Heart right ventricle (tissue), 16 donors: ENCODE results near the gene EZR. TPM values are rescaled to one million over a fixed set of nuclear protein-coding genes. Genes with fewer than 3 reads are reported as not detected.
"Not testable (repeated sequence)": the region's sequence is repeated elsewhere in the genome, so short reads cannot be mapped to it uniquely, and the experiment has no call there.

Experiments
- ATAC-seq, 8 donors: fragments of 200-7000 bp; cut with Tn5 transposase; one replicate each; pipeline ENCODE4 v1.9.1; 2020; ENCODE audit warnings: mild to moderate bottlenecking in 8 of 8, moderate library complexity in 8 of 8, moderate number of reproducible peaks in 1 of 8
- DNase-seq, 2 donors: peaks; one replicate each; pipeline ENCODE4 v3.0.0-alpha.2; 2020
- H3K27ac ChIP-seq, 10 donors: fragments of 200-600 bp; sonication (generic) in 2 of 10; one replicate each; pipeline versions ENCODE4 v1.5.0 to v1.8.0; 2020 to 2022; ENCODE audit warnings: mild to moderate bottlenecking in 3 of 10
- H3K27me3 ChIP-seq, 7 donors: fragments of 200-600 bp; one replicate each; pipeline ENCODE4 v1.8.0; 2021 to 2022; ENCODE audit warnings: mild to moderate bottlenecking in 2 of 7
- H3K36me3 ChIP-seq, 9 donors: fragments of 200-600 bp; sonication (generic) in 1 of 9; one replicate each; pipeline versions ENCODE4 v1.5.0 to v1.8.0; 2020 to 2022; ENCODE audit warnings: mild to moderate bottlenecking in 2 of 9
- H3K4me1 ChIP-seq, 9 donors: fragments of 200-600 bp; sonication (generic) in 1 of 9; one replicate each; pipeline versions ENCODE4 v1.5.0 to v1.8.0; 2020 to 2022; ENCODE audit warnings: mild to moderate bottlenecking in 4 of 9
- H3K4me3 ChIP-seq, 10 donors: fragments of 200-600 bp; sonication (generic) in 2 of 10; one replicate each; pipeline versions ENCODE4 v1.5.0 to v1.8.0; 2020 to 2022; ENCODE audit warnings: mild to moderate bottlenecking in 7 of 10, moderate library complexity in 2 of 10
- H3K9me3 ChIP-seq, 11 donors: fragments of 200-600 bp in 10 of 11; sonication (generic) in 2 of 11; one replicate each; pipeline versions ENCODE4 v1.5.0 to v1.8.0; 2013 to 2022; ENCODE audit warnings: mild to moderate bottlenecking in 2 of 11, control low read depth in 1 of 11, moderate library complexity in 1 of 11
- WGBS, 2 donors: extraction: QIAGEN DNeasy Blood & Tissue Kit; methylation state at CpG; one replicate each; pipeline ENCODE4 v1.1.7; 2013; ENCODE audit warnings: inconsistent platforms in 1 of 2; 5-methylcytosine and 5-hydroxymethylcytosine counted together
- intact Hi-C, 10 donors: fragments of 100-400 bp; cut with DNase I; formaldehyde crosslinking; loops; one replicate each; pipeline versions ENCODE4 v1.11.1 to v1.14.2; 2022
- polyA plus RNA-seq, 2 donors: library from polyadenylated mRNA; stranded (reverse); fragments of 200-250 nt; gene quantifications; one replicate each; pipeline ENCODE4 v1.2.3, GENCODE V29; 2013
- total RNA-seq, 10 donors: library from RNA; stranded (reverse); fragmentation: NEBNext Ultra II Directional in 3 of 10; extraction: Animal tissue kit (Norgen Biotek cat#: 25700) in 3 of 10; gene quantifications; one replicate each; pipeline versions ENCODE4 v1.2.1 to v1.2.4, GENCODE V29; 2021 to 2023
- TF ChIP-seq, protein P1 (sequence below), 9 donors: fragments of 200-600 bp; sonication (generic) in 2 of 9; IDR thresholded peaks; one replicate each; pipeline versions ENCODE4 v1.5.0 to v1.8.0; 2021 to 2022; ENCODE audit warnings: antibody characterized with exemption in 9 of 9, mild to moderate bottlenecking in 5 of 9, moderate library complexity in 1 of 9
- donor health status: Arrhythmogenic right ventricular cardiomyopathy.
- donor health status: ischemic (EF 13 %, LVEDD 7.1; RV severe dilation, severe dysfunction).
- donor health status: healthy with polysubstance abuse.
- donor health status: DM: no; HTN: yes; CAD: no.
- donor health status: DM: no; HTN: no; CAD: no.
- donor health status: ischemic (EF 25% LVEDD 6.9; RV normal size, moderate dysfunction).
- donor health status: ischemic (EF 25% LVEDD 5.7; RV mildly dilated, moderate dysfunction).
- donor health status: healthy.
- donor health status: DM: yes; HTN: yes; CAD: no.
- donor health status: Ischemic cardiomyopathy.
- donor health status: ischemic (EF 35%, LVEDD 5.7; RV mildly dilated, moderate dysfunction).
- donor health status: nonischemic (EF 11% LVEDD 7.7; RV severe dilation, severe dysfunction).
- donor health status: DM: yes; HTN: yes; CAD: no.
- donor health status: PGD.
- donor health status: ischemic (EF 29% LVEDD 5.4; RV normal size, mild dysfunction).
- donor health status: nonischemic (EF 23%, LVEDD 6.1; RV moderate dilation, normal function).

EZR gene
- total and polyA plus RNA-seq, 12 donors: 90.3 to 322 (median 186) TPM

DNA sequence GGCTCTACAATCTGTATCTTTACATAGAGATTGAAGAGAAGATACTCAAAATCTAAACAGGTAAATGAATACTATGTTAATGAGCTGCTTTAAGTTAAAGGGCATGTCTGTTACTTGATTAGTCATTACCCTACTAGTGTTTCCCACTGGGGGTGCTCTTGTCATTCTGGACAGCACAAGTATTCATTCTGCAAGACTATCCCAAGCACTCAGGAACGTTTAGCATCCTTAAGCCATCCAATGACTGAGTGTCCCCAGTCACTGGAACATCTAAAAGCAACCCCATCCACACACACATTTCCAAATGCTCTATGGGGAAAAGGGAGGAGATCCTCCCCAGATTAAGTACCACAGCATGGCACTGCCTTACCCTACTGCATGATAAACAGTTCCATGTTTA lies 25.7 kb downstream of the EZR start:
- ATAC-seq: peak in 5 of 8 donors; percentile 38 to 54 (median 49)
- intact Hi-C loops: loop anchor here in 6 of 10 donors (5.0 to 10.0 kb wide), 3 partner anchors 89 to 181 kb away; no protein-coding TSS in a partner anchor
- TF ChIP-seq, protein P1, sequence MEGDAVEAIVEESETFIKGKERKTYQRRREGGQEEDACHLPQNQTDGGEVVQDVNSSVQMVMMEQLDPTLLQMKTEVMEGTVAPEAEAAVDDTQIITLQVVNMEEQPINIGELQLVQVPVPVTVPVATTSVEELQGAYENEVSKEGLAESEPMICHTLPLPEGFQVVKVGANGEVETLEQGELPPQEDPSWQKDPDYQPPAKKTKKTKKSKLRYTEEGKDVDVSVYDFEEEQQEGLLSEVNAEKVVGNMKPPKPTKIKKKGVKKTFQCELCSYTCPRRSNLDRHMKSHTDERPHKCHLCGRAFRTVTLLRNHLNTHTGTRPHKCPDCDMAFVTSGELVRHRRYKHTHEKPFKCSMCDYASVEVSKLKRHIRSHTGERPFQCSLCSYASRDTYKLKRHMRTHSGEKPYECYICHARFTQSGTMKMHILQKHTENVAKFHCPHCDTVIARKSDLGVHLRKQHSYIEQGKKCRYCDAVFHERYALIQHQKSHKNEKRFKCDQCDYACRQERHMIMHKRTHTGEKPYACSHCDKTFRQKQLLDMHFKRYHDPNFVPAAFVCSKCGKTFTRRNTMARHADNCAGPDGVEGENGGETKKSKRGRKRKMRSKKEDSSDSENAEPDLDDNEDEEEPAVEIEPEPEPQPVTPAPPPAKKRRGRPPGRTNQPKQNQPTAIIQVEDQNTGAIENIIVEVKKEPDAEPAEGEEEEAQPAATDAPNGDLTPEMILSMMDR (IDR thresholded peaks at IDR 0.05): peak in 8 of 9 donors; percentile 23 to 56 (median 43)
- Histone ChIP-seq H3K4me1 (peaks cover 4 to 71% (median 40%) of the 10 kb centered on the region in 9 donors), H3K27me3 (no peaks in the 10 kb centered on the region), H3K36me3 (peaks cover 0 to 16% (median under 1%) of the 10 kb centered on the region in 9 donors), H3K9me3 (no peaks in the 10 kb centered on the region), H3K27ac (no peak overlapping the region), H3K4me3 (no peak overlapping the region)
- 10 to 18% methylated on average over 1 of the region's 1 CpG for WGBS, 2 donors
- DNase-seq: no peak

DNA sequence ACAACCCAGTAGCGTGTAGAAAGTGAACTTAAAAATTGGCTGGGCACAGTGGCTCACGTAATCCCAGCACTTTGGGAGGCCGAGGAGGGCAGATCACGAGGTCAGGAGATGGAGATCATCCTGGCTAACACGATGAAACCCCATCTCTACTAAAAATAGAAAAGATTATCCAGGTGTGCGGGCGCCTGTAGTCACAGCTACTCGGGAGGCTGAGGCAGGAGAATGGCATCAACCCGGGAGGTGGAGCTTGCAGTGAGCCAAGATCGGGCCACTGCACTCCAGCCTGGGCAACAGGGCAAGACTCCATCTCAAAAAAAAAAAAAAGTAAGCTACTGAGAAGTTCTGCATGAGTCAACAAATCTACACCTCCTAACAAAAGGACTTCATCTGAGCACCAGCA lies 26.7 kb downstream of the EZR start:
- peaks cover 0 to 25% (median 10%) of the 10 kb centered on the region in 9 donors for H3K36me3 ChIP-seq
- not testable (repeated sequence) for H3K4me3 ChIP-seq, ATAC-seq, DNase-seq, H3K27me3 ChIP-seq, H3K9me3 ChIP-seq
- WGBS, 2 donors: 73 to 76% methylated on average over 10 of the region's 10 CpGs
- H3K4me1 ChIP-seq: peaks cover 4 to 62% (median 30%) of the 10 kb centered on the region in 9 donors
- intact Hi-C loops: loop anchor here in 6 of 10 donors (5.0 to 10.0 kb wide), 3 partner anchors 88 to 182 kb away; no protein-coding TSS in a partner anchor
- peak overlapping the region in 2 of 10 donors; percentile 20 to 21 for H3K27ac ChIP-seq

DNA sequence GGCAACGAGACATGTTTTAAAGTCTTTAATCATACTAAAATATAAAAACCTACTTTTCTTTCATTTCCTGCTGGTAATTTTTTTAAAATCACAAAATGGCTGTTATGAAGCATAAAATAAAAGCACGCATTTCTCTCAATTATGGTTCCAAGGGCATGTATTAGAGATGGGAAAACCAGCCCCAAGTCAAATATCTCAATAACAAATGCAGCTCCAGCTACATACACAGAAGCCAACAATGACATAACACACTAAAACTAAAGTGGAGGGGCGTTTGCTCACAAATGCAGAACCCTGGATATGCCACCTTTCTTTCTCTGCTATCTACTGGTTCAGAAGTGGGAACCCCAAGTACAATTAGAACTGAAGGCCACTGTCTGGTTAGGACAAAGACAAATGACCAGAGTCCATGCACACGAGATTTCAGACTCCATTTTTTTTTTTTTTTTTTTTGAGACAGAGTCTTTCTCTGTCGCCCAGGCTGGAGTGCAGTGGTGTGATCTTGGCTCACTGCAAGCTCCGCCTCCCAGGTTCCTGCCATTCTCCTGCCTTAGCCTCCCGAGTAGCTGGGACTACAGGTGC lies 27.8 kb downstream of the EZR start:
- H3K27ac ChIP-seq: peak overlapping the region in 1 of 10 donors; percentile 21
- ATAC-seq: no peak
- WGBS, 2 donors: 70 to 77% methylated on average over 6 to 7 of the region's 7 CpGs
- H3K4me3 ChIP-seq: no peak overlapping the region
- H3K9me3 ChIP-seq: no peaks in the 10 kb centered on the region
- peaks cover 4 to 51% (median 25%) of the 10 kb centered on the region in 9 donors for H3K4me1 ChIP-seq
- TF ChIP-seq, protein P1 (IDR thresholded peaks at IDR 0.05): no peak
- H3K36me3 ChIP-seq: peaks cover 0 to 37% (median 13%) of the 10 kb centered on the region in 9 donors
- intact Hi-C loops: loop anchor here in 6 of 10 donors (5.0 to 10.0 kb wide), 3 partner anchors 87 to 183 kb away; no protein-coding TSS in a partner anchor
- no peak for DNase-seq
- no peaks in the 10 kb centered on the region for H3K27me3 ChIP-seq

DNA sequence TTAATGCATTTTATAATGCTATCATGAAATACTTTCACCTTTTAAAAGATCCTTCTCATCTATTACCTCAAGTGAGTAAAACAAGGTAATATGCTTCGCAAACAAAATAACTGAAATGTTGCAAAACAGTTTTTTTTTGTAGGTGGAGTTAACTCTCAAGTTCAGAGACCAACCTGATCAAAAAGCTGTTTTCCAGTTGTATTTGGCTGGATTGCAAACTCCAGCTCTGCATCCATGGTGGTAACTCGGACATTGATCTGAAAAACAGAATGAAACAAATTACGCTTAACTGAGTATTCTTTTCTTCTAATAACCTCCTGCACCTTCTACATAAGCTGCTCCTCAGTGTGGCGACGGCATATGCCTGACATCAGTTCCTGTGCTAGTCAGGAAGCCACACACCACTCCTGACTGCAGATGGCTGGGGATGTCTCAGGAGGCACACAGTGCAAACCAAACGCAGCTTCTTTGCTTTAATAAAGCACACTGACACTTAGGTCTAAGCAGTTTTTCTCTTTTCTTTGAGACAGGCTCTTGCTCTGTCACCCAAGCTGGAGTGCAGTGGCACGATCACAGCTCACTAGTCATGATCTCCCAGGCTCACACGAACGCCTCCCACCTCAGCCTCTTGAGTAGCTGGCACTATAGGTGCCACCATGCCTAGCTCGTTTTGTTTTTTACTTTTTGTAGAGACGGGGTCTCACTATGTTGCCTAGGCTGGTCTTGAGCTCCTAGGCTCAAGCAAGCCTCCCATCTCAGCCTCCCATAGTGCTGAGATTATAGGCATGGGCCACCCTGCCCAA lies 29.9 kb downstream of the EZR start:
- Histone ChIP-seq H3K9me3 (no peaks in the 10 kb centered on the region), H3K36me3 (peaks cover 0 to 54% (median 23%) of the 10 kb centered on the region in 9 donors), H3K27me3 (no peaks in the 10 kb centered on the region), H3K4me1 (peaks cover 0 to 45% (median 17%) of the 10 kb centered on the region in 9 donors), H3K4me3 (no peak overlapping the region), H3K27ac (peak overlapping the region in 3 of 10 donors; percentile 11 to 52 (median 37))
- TF ChIP-seq, protein P1 (IDR thresholded peaks at IDR 0.05): no peak
- intact Hi-C loops: loop anchor here in 1 of 10 donors (5.0 kb wide), 1 partner anchor 183 kb away; no protein-coding TSS in a partner anchor
- DNase-seq (no peak), ATAC-seq (peak in 5 of 8 donors; percentile 26 to 61 (median 48))
- WGBS, 2 donors: 61 to 69% methylated on average over 11 of the region's 11 CpGs
